ENCODE data around the gene ZBTB20. TPM values are rescaled to one million over a fixed set of nuclear protein-coding genes. Genes with fewer than 3 reads are reported as not detected.

ZBTB20 gene
- total and polyA plus RNA-seq, 2 donors (not counting 1 experiment from before 2014, with no cell fraction given), result 4.0 to 22.5 TPM

DNA sequence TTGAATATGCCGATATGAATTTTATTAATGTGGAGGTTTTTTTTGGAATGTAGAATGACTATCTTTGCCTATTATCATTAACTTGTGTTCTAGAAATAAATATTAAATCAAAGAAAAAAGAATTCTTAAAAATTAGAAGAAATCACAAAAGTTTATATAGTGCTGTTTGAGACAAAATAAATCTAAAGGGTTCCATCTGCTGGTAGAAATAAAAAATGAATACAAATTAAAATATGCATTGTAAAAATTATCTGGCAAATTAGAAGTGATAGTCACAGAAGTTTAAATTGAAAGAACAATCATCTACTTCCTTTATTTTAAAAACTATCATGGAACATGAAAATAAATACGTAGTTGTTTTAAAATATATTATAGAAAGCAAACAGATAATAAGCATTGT is 22.7 kb upstream of the ZBTB20 start:
- TF ChIP-seq EZH2 (IDR thresholded peaks at IDR 0.05; ENCODE audit: low read length, missing control alignments), result no peak
- no peak for TF ChIP-seq CTCF (conservative IDR thresholded peaks at IDR 0.05 in 1 of 2, IDR thresholded peaks at IDR 0.05 in 1 of 2; ENCODE audit: low read depth in 1 of 2, low read length in 2 of 2)
- Histone ChIP-seq H3K9me3 (ENCODE audit: control insufficient read depth, insufficient read depth, low read depth, low read length) (no peaks in the 10 kb centered on the region), H3K4me1 (ENCODE audit: control insufficient read depth, extremely low read depth, insufficient read depth, low read length) (no peaks in the 10 kb centered on the region), H3K27me3 (ENCODE audit: control insufficient read depth, insufficient read depth, low read length) (no peaks in the 10 kb centered on the region), H4K20me1 (ENCODE audit: control insufficient read depth, extremely low read depth, insufficient read depth, low read length) (no peaks in the 10 kb centered on the region), H3K4me3 (replicated peaks in 1 of 4; ENCODE audit: control extremely low read depth in 1 of 4, insufficient read depth in 1 of 4, low read depth in 3 of 4, low read length in 4 of 4) (no peak overlapping the region), H3K36me3 (ENCODE audit: control insufficient read depth, insufficient read depth, low read length) (no peaks in the 10 kb centered on the region), H3K4me2 (ENCODE audit: extremely low read depth, insufficient read depth, low read length) (no peak overlapping the region), H3K79me2 (ENCODE audit: control insufficient read depth, insufficient read depth, low read length) (no peaks in the 10 kb centered on the region), H3K9ac (ENCODE audit: insufficient read depth, low read length) (no peak overlapping the region), H3K27ac (ENCODE audit: insufficient read depth, low read length) (no peak overlapping the region), H2AFZ (ENCODE audit: low read length) (no peak overlapping the region)
- peak in 1 of 2 donors; percentile 26 for DNase-seq (ENCODE audit: low read depth in 2 of 2)

- Histone ChIP-seq H3K79me2 (ENCODE audit: control insufficient read depth, insufficient read depth, low read length) (no peaks in the 10 kb centered on the region), H3K27ac (ENCODE audit: insufficient read depth, low read length) (no peak overlapping the region), H3K9me3 (ENCODE audit: control insufficient read depth, insufficient read depth, low read depth, low read length) (no peaks in the 10 kb centered on the region), H4K20me1 (ENCODE audit: control insufficient read depth, extremely low read depth, insufficient read depth, low read length) (no peaks in the 10 kb centered on the region), H2AFZ (ENCODE audit: low read length) (peak overlapping the region; percentile 43), H3K4me3 (replicated peaks in 1 of 4; ENCODE audit: control extremely low read depth in 1 of 4, insufficient read depth in 1 of 4, low read depth in 3 of 4, low read length in 4 of 4) (no peak overlapping the region), H3K36me3 (ENCODE audit: control insufficient read depth, insufficient read depth, low read length) (no peaks in the 10 kb centered on the region), H3K9ac (ENCODE audit: insufficient read depth, low read length) (no peak overlapping the region), H3K4me2 (ENCODE audit: extremely low read depth, insufficient read depth, low read length) (no peak overlapping the region), H3K27me3 (ENCODE audit: control insufficient read depth, insufficient read depth, low read length) (no peaks in the 10 kb centered on the region), H3K4me1 (ENCODE audit: control insufficient read depth, extremely low read depth, insufficient read depth, low read length) (no peaks in the 10 kb centered on the region)
- DNase-seq (ENCODE audit: low read depth in 2 of 2), result peak in 1 of 2 donors; percentile 15
- TF ChIP-seq CTCF (conservative IDR thresholded peaks at IDR 0.05 in 1 of 2, IDR thresholded peaks at IDR 0.05 in 1 of 2; ENCODE audit: low read depth in 1 of 2, low read length in 2 of 2) (no peak), EZH2 (IDR thresholded peaks at IDR 0.05; ENCODE audit: low read length, missing control alignments) (no peak)
Observed at GRCh38 chr3:115165701-115166100, 18.6 kb upstream of the ZBTB20 start.

- Histone ChIP-seq H3K36me3 (ENCODE audit: control insufficient read depth, insufficient read depth, low read length) (no peaks in the 10 kb centered on the region), H4K20me1 (ENCODE audit: control insufficient read depth, extremely low read depth, insufficient read depth, low read length) (no peaks in the 10 kb centered on the region), H3K27ac (ENCODE audit: insufficient read depth, low read length) (no peak overlapping the region), H3K9me3 (ENCODE audit: control insufficient read depth, insufficient read depth, low read depth, low read length) (no peaks in the 10 kb centered on the region), H3K4me2 (ENCODE audit: extremely low read depth, insufficient read depth, low read length) (no peak overlapping the region), H2AFZ (ENCODE audit: low read length) (peak overlapping the region; percentile 43), H3K9ac (ENCODE audit: insufficient read depth, low read length) (no peak overlapping the region), H3K4me1 (ENCODE audit: control insufficient read depth, extremely low read depth, insufficient read depth, low read length) (no peaks in the 10 kb centered on the region), H3K4me3 (replicated peaks in 1 of 4; ENCODE audit: control extremely low read depth in 1 of 4, insufficient read depth in 1 of 4, low read depth in 3 of 4, low read length in 4 of 4) (no peak overlapping the region), H3K79me2 (ENCODE audit: control insufficient read depth, insufficient read depth, low read length) (no peaks in the 10 kb centered on the region), H3K27me3 (ENCODE audit: control insufficient read depth, insufficient read depth, low read length) (no peaks in the 10 kb centered on the region)
- no peak for TF ChIP-seq CTCF (conservative IDR thresholded peaks at IDR 0.05 in 1 of 2, IDR thresholded peaks at IDR 0.05 in 1 of 2; ENCODE audit: low read depth in 1 of 2, low read length in 2 of 2)
- no peak for TF ChIP-seq EZH2 (IDR thresholded peaks at IDR 0.05; ENCODE audit: low read length, missing control alignments)
- no peak for DNase-seq (ENCODE audit: low read depth in 2 of 2)
Observed at GRCh38 chr3:115165266-115165665, 18.2 kb upstream of the ZBTB20 start.
